Measurements from ENCODE around the gene BTBD6.

The BTBD6 gene

GRCh38 chr14:105220699-105221597, 27.4 kb upstream of the BTBD6 start:
- DNase-seq (ENCODE audit: low spot score) = no peak
- TF ChIP-seq CTCF (IDR thresholded peaks at IDR 0.05; ENCODE audit: extremely low read depth, insufficient read depth, missing control alignments) = no peak
- in situ Hi-C loops (cut with MboI; ENCODE audit: low pct_unique_long_range_greater_than_20kb, low sequenced_read_pairs, unreplicated experiment) = no loop called here

- no peak for DNase-seq (ENCODE audit: low spot score)
- TF ChIP-seq CTCF (IDR thresholded peaks at IDR 0.05; ENCODE audit: extremely low read depth, insufficient read depth, missing control alignments) = no peak
- in situ Hi-C loops (cut with MboI; ENCODE audit: low pct_unique_long_range_greater_than_20kb, low sequenced_read_pairs, unreplicated experiment) = no loop called here
Measured at GRCh38 chr14:105221598-105222178, 26.6 kb upstream of the BTBD6 start.

- in situ Hi-C loops (cut with MboI; ENCODE audit: low pct_unique_long_range_greater_than_20kb, low sequenced_read_pairs, unreplicated experiment) = no loop called here
- no peak for DNase-seq (ENCODE audit: low spot score)
- no peak for TF ChIP-seq CTCF (IDR thresholded peaks at IDR 0.05; ENCODE audit: extremely low read depth, insufficient read depth, missing control alignments)
Measured at GRCh38 chr14:105223260-105223659, 25.1 kb upstream of the BTBD6 start.

- no peak for DNase-seq (ENCODE audit: low spot score)
- TF ChIP-seq CTCF (IDR thresholded peaks at IDR 0.05; ENCODE audit: extremely low read depth, insufficient read depth, missing control alignments) = no peak
- in situ Hi-C loops (cut with MboI; ENCODE audit: low pct_unique_long_range_greater_than_20kb, low sequenced_read_pairs, unreplicated experiment) = no loop called here
Measured at GRCh38 chr14:105223770-105224544, 24.4 kb upstream of the BTBD6 start.

- in situ Hi-C loops (cut with MboI; ENCODE audit: low pct_unique_long_range_greater_than_20kb, low sequenced_read_pairs, unreplicated experiment) = no loop called here
- no peak for DNase-seq (ENCODE audit: low spot score)
- TF ChIP-seq CTCF (IDR thresholded peaks at IDR 0.05; ENCODE audit: extremely low read depth, insufficient read depth, missing control alignments) = no peak
Measured at GRCh38 chr14:105224845-105225570, 23.3 kb upstream of the BTBD6 start.

GRCh38 chr14:105226198-105226597, 22.1 kb upstream of the BTBD6 start:
- in situ Hi-C loops (cut with MboI; ENCODE audit: low pct_unique_long_range_greater_than_20kb, low sequenced_read_pairs, unreplicated experiment) = no loop called here

More at GRCh38 chr14:105226198-105226597, 22.1 kb upstream of the BTBD6 start:
- no peak for TF ChIP-seq CTCF (IDR thresholded peaks at IDR 0.05; ENCODE audit: extremely low read depth, insufficient read depth, missing control alignments)
- DNase-seq (ENCODE audit: low spot score) = no peak

Measured in GM13977 (cell line).